ENCODE measurements around the gene FAM120A.

The FAM120A gene

DNA sequence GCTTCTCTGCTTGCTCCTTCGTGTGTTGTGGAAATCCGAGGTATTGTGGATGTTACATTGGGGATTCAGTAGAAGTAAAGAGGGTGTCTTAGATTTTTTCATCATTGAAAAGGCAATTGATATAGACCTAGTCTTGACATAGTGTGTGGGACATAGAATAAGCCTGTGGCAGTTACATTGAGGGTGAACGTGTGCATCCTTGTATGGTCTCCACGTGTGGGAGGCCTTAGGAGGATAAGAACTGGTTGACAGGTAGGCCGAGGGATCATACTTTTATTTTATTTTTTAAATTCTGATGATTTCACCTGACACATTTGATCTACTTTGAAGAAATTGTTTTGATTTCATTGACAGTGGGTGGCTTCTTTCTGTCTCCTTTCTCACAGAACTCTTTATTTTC is 18.9 kb downstream of the FAM120A start:
- no peak for DNase-seq (ENCODE audit: low read depth in 2 of 3, low spot score in 1 of 3)

DNA sequence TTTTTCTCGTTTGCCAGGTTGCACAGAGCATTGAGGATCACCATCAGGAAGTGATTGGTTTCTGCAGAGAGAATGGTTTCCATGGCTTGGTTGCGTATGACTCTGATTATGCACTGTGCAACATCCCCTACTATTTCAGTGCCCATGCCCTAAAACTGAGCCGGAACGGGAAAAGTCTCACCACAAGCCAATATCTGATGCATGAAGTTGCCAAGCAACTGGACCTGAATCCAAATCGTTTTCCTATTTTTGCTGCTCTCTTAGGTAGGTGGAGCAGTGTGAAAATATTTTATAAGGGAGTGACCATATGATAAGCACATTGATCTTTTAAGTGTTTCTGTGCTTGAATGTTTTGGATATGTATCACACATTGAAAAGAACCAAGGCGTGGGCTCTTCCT is 19.6 kb downstream of the FAM120A start:
- no peak for DNase-seq (ENCODE audit: low read depth in 2 of 3, low spot score in 1 of 3)

DNA sequence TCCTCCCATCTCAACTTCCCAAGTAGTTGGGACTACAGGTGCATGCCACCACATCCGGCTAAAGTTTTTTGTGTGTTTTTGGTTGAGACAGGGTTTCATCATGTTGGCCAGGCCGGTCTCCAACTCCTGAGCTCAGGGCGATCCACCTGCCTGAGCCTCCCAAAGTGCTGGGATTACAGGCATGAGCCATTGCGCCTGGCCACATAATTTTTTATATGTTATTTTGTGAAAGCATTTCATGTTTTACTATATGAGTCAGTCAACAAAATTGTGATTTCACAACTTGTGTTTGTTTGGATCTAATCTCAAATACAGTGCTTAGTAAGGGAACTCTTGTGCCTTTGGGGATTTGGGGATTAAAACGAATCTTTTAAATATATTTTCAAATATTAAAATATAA is 21.9 kb downstream of the FAM120A start:
- DNase-seq (ENCODE audit: low read depth in 2 of 3, low spot score in 1 of 3): no peak

DNA sequence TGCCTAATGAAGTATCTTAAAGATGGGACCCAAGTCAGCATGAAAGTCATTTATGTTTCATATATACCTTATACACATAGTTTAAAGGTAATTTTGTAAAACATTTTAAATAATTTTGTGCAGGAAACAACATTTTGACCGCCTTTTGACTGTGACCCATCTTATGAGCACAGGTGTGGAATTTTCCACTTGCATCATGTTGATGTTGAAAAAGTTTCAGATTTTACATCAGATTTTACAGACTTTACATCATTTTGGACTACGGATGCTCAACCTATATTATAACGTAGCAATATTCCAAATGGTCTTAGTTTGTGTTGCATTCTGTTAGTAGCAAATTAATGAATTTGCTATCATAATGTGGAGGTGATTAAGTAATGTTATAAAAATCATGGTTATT is 23.6 kb downstream of the FAM120A start:
- no peak for DNase-seq (ENCODE audit: low read depth in 2 of 3, low spot score in 1 of 3)

DNA sequence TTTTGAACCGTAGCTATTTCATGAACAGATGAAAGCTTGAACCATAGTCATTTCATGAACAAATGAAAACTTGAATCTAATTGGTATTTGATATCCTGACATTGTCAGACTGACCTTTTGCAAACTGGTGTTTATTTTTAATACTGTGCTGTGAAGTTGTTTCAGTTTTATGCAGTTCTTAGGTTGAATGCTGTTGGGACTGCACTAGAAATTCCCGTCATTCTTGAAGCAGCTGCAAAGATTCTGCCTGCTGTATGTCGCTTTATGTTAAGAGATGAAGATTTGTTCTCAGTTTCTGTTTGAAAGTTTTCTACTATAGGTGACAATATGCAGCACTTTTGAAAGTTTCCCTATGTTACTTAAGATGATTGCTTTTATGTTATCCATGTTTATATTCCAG is 24.4 kb downstream of the FAM120A start:
- DNase-seq (ENCODE audit: low read depth in 2 of 3, low spot score in 1 of 3): no peak

DNA sequence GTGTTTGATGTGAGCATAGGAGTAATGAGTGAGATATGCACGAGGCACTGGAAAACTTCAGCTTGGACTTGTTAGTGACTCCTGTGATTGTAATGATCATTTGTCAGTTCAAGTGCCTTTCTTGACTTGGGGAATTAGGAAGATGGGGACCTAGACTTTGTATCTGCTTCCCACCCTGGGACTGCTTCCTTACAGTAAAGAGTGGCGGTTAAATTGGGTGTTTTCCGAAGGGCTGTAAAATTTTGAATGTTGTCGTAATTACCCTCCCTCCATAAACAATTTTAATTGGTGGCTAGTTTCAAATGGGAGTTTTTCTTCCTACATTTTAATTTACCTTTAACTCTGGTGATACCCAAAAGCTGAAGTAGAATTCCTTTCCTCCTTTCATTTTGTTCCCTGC is 25.4 kb downstream of the FAM120A start:
- no peak for DNase-seq (ENCODE audit: low read depth in 2 of 3, low spot score in 1 of 3)

DNA sequence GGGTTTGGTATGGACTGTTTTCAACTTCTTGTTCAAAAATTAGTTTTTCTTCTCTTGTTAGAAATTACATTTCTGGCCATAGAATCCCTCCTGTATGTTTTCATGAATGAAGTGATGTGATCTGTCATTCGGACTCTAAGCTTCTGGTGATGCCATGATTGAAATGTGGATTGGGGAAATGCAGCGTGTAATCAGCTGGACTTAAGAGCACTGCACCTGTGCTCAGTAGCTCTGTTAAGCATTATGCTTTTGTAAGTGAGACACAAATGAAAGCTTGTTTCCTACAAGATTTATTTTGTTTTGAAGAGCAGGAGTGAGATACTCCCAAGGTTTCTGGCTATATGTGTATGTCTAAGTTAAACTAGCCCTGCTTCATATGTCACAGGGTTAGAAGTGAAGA is 25.9 kb downstream of the FAM120A start:
- no peak for DNase-seq (ENCODE audit: low read depth in 2 of 3, low spot score in 1 of 3)

DNA sequence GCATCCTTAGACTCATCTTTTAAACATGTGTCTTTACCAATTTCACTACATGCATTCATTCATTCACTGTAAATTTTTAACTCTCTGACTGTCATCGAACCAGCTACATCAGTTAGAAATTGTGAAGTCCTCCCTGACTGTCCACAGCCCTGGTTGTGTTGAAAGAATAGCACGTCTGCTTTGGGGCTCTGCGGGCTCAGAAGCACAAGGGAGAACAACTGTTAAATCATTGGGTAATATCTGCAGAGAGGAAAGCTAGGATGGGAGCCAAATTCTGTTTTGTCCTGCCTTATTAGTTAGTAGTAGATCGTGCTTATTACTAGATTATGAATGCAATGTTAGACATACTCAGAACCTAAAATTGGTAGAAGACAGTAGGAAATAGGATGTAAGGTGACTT is 28.2 kb downstream of the FAM120A start:
- DNase-seq (ENCODE audit: low read depth in 2 of 3, low spot score in 1 of 3): no peak

DNA sequence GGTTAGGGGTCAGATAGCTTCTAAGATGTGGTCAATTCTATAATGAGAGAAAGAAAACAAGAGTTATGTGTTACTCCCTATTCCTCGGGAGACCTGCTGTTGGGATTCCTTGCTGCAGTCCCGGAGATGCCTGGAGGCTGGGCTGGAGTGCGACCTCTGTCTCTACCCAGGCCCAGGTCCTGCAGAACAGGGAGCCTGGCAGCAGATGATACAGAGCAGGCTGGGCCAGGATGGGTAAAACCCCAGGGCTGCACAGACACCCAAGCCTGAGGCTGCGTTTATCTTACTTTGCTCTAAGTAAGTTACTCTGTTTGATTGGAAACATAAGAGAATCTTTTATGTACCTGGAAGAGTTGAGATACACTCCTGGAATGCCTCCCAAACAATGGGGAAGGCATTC is 28.8 kb downstream of the FAM120A start:
- no peak for DNase-seq (ENCODE audit: low read depth in 2 of 3, low spot score in 1 of 3)

DNA sequence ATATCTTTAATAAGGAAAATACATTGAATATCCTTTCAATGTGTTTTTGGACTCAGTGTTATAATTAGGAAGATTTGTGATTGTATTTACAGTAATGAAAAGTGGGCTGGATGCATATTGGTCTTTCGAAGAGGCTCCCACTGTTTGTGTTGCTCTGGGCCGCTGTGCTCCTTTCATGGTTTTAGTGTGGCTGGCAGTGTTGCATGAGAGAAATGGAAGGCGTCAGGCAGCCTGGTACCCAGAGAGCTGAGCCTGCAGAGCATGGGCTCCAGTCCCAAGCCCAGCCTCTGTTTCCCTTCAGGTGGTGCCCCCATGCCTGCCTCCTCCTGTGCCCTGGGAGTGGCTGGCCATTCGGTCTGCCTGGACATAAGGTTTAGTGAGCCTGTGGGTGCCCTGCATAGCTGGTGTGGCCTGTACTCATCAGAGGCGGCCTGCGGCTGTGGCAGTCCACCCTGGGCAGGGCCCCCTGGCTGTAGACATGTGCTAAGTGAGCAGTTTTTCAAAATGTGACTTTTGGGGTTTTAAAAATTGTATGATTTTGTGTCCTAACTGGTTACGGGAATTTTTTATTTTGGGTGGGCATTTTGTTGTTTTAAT is 29.3 kb downstream of the FAM120A start:
- DNase-seq (ENCODE audit: low read depth in 2 of 3, low spot score in 1 of 3): no peak

DNA sequence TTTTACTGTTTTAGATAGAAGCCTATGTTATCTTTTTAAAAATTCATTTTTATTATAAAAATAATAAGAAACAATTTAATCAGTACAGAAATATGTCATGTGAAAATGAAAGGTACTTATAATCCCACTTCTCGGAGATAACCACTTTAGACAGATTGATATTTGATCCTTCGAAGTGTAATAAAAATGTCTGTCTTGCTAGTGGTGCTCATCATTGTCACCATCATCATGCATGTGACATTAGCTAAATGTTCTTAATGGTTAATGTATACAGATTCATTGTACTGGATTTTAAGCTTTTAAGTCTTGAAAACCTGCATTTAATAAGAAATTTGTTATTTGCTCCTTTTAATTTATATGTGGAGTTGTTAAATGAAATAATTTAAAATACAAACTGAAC is 32.0 kb downstream of the FAM120A start:
- no peak for DNase-seq (ENCODE audit: low read depth in 2 of 3, low spot score in 1 of 3)

DNA sequence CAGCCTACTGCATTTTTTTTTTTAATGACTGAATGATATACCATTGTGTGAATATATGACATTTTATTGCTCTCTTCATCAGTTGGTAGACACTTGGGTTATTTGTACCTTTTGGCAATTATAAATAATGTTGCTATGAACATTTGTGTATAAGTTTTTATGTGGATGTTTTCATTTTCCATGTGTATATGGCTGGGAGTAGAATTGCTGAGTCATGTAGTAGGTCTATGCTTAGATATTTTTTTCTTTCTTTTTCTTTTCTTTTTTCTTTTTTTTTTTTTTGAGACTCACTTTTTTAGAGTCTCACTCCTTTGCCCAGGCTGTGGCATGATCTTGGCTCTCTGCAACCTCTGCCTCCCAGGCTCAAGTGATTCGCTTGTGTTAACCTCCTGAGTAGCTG is 34.8 kb downstream of the FAM120A start:
- DNase-seq (ENCODE audit: low read depth in 2 of 3, low spot score in 1 of 3): no peak

DNA sequence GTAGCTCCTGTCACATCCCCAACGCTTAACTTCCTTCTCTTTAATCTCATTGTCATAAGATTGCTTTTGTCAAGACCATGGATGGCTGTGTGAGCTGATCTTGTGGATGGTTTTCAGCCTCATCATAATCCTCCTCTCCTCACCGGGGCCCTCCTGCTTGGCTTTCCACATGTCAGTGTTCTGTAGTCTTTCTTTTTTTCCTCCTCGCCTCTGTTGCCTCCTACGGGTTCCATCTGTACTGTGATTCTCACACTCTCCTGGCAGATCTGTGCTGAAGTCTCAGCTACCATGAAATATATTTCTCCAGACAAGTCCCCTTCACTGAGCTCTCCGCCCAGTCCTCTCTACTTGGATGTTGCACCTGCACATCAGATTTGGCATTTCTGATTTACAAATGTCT is 36.8 kb downstream of the FAM120A start:
- DNase-seq (ENCODE audit: low read depth in 2 of 3, low spot score in 1 of 3): no peak

DNA sequence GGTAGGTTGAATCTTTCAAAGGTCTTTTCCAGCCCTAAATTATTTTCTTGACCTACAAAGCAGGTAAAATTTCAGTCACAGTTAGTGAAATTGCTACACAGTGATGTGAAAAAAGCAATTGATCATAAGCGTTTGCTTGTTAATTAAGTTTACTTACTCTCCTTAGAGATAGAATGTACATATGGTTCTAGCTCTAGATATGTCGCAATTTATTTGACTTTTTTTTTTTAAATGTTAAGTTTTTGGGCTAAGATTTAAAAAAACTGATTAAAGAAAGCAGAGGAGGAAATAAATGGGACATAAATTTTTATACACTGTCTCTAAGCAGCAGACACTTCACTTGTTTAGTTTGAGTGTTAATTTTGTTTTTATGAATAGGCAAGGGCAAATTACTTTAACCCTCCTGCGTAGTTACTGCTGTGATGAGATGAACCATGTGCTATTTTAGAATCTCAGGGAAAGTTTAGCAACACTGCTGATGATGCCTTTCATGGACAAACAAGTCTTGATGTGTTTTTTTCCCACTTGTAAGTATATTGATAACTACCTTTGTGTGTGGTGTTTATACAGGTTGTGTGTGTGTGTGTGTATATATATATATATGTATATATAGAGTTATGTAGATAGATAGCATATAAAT is 40.2 kb downstream of the FAM120A start:
- no peak for DNase-seq (ENCODE audit: low read depth in 2 of 3, low spot score in 1 of 3)

DNA sequence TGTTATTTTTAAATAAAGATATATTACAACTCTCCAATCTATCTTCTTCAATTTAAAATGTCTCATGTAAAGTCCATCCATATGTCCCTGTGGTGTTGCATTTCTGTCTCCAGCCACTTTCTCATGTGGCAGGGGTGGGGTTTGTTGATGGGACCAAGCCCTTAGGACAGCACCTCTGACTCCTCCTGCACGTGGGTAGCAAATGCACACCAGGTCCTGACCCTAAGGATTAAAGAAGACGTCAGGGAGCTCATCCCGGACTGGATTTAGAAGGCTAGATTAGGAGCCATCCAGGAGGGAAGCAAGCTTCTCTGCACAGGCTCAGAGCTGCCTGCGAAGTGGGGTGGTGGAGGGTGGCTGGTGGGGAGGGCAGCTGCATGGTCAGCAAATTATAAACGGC is 40.8 kb downstream of the FAM120A start:
- no peak for DNase-seq (ENCODE audit: low read depth in 2 of 3, low spot score in 1 of 3)

DNA sequence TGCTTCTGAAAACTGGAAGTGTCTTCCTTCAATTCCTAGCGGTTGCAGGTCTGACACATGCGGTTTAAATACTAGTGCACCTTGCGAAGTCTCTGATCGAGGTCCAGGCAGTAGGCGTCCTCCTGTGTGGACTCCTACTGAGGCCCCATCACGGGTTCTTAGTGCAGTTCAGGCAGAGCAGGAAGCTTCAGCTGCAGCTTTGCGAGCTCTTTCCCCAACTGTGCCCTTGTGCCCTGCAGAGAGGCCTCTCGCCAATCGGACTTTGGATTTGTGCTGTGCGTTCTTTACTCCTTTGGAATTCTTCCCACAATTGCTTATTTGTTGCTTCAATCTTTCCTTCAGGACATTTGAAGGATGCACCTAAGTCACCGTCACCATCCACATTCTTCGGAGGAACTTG is 42.5 kb downstream of the FAM120A start:
- no peak for DNase-seq (ENCODE audit: low read depth in 2 of 3, low spot score in 1 of 3)

DNA sequence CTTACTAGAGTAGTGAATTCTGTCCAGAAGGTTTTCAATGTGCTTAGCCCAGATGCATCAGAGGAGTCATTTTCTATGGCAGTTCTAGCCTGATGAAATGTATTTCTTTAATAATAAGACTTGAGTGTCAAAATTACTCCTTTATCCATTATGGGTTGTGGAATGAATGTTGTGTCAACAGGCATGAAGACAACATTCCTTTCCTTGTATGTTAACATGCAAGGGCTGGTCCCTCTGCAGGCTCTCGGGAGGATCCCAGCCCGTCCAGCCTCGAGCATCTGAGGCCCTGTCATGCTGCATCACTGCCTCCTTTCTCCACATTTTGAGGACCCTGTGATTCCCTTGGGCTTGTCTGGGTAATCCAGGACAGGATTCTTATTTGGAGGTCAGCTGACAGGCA is 44.8 kb downstream of the FAM120A start:
- no peak for DNase-seq (ENCODE audit: low read depth in 2 of 3, low spot score in 1 of 3)

DNA sequence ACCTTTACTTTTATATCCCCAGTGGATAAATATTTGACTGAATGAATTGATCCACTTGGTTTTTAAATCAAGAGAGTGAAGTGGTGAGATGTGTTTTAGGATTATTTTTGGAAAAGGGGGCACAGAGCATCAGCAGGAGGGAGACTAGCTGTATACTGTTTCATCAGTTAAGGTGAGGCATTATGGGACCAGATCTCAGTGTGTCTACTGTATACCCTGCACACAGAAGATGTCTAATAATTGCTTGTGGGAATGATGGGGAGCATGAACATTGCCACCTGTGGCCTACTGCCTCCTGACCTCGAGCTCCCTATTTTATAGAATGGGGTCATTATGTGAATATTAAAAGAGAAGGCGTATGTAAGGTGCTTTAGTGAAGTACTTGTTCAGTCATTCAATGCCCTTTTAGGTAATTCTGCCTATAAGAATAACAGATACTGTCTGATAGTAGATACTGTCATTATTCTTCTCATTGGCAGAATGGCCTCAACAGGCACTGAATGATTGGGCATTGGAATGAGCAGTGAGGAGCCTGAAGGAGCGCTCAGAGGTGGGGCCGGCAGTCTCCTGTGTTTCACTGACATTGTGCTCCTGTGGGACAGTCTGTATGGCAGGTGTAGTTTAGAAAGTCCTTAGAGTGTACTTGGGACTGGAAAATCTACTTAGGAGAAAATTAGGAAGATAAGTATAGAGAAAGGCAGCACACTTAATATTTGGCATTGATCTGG is 49.2 kb downstream of the FAM120A start:
- DNase-seq (ENCODE audit: low read depth in 2 of 3, low spot score in 1 of 3): no peak

DNA sequence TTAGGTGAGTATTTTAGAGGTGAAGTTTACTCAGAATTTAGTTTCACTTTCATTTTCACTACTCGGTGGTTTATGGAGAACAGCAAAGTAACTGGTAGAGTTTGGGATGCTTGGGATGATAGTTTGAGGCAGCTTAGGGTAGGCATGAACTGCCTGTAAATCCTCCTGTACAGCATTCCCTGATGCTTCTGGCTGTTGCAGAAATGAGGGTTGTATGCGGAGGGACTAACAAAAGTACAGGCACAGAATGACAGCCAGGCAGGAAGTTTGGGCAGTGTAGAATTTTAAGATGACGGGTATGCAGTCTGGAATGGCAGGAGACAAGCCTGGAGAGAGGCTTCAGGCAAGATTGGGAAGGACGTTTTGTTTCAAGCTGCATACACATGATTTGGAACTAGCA is 49.9 kb downstream of the FAM120A start:
- no peak for DNase-seq (ENCODE audit: low read depth in 2 of 3, low spot score in 1 of 3)

DNA sequence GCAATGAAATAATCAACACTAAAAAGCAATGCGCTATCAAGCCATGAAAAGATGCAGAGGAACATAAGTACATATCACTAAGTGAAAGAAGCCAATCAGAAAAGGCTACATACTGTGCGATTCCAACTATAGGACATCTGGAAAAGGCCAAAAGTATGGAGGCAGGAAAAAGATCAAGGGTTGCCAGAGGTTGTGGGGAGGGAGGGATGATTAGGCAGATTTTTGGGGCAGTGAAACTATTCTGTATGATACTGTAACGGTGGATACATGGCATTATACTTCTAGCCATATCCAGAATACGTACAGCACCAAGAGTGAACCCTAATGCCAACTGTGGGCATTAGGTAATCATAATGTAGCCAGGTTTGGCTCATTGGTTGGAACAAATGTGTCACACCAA is 51.9 kb downstream of the FAM120A start:
- no peak for DNase-seq (ENCODE audit: low read depth in 2 of 3, low spot score in 1 of 3)

DNA sequence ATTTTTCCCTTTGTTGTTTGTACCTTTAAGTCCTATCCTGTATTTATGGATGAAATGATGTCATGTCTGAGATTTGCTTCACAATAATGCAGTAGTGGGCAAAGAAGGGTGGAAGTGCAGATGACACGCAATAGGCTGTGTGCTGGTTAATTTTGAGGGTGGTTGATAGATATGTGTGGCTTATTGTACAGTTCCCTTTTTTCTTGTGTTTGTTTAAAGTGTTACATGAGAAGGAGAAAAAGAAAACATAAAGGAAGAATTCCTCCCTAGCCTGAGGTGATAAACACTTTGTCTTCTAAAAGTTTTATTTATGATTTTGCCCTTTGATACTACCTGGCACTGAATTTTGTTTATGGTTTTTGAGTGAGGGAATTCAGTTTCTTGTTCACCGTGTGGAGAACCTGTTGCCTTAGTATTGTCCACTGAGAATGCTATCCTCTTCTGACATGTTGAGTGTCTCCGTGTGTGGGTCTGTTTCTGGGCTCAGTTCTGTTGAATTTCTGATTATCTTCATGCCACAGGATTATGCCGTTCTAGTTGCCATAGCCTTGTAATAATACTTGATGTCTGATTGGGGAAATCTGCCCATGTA is 54.2 kb downstream of the FAM120A start:
- DNase-seq (ENCODE audit: low read depth in 2 of 3, low spot score in 1 of 3): no peak

DNA sequence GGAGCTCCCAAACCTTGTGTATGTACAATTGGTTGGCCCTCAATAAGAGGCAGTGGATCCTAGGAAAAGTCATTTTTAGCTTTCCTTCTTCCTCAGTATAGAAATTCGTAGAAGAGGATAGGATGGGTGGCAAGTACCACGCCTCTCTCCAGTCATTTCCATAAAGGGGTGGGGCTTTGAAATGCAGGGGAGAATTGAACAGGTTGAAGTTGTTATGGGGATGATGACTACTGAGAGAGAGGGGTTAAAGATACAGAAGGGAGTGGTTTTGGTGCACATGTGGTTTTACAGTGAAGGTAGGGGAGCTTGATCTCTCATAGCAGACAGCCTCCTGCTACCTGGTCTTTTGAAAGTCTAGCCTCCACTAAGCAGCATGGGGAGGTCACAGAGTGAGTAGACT is 56.3 kb downstream of the FAM120A start:
- no peak for DNase-seq (ENCODE audit: low read depth in 2 of 3, low spot score in 1 of 3)

Measured in stimulated activated CD4-positive, alpha-beta T cell treated with anti-CD3 and anti-CD28 coated beads, Interleukin-12 subunit alpha, Interleukin-12 subunit beta, amount 100 ng/mL, for 48 hours (primary cell).